Mesenchymal stem cell (in vitro differentiated cells and primary cell): ENCODE results near the gene DGKZ.
"Not testable (repeated sequence)": the region's sequence is repeated elsewhere in the genome, so short reads cannot be mapped to it uniquely, and the experiment has no call there.

Experiments
- DNase-seq: peaks from one replicate; pipeline ENCODE4 v3.0.0-alpha.2; 2013
- H2AFZ ChIP-seq: one replicate; pipeline ENCODE4 v1.6.1; 2013; ENCODE audit warnings: low read depth, mild to moderate bottlenecking, control low read depth, inconsistent platforms, low read length, moderate library complexity
- H2AK5ac ChIP-seq: 2 replicates; pipeline ENCODE4 v1.6.1; 2013; ENCODE audit warnings: low read length, moderate library complexity, mild to moderate bottlenecking, inconsistent platforms; ENCODE audit not compliant: severe bottlenecking
- H2BK120ac ChIP-seq: one replicate; pipeline ENCODE4 v1.6.1; 2013; ENCODE audit warnings: low read depth, mild to moderate bottlenecking, inconsistent platforms, low read length, moderate library complexity
- H2BK12ac ChIP-seq, 2 experiments: one replicate each; pipeline ENCODE4 v1.6.1; 2013; ENCODE audit warnings: inconsistent platforms in 2 of 2, low read length in 2 of 2, mild to moderate bottlenecking in 2 of 2, moderate library complexity in 2 of 2, control low read depth in 1 of 2
- H2BK15ac ChIP-seq: one replicate; pipeline ENCODE4 v1.6.1; 2013; ENCODE audit warnings: mild to moderate bottlenecking, low read depth, inconsistent platforms; ENCODE audit not compliant: poor library complexity, severe bottlenecking
- H2BK5ac ChIP-seq: 2 replicates; pipeline ENCODE4 v1.6.1; 2013; ENCODE audit warnings: low read depth, mild to moderate bottlenecking, low read length, control low read depth, inconsistent platforms; ENCODE audit not compliant: poor library complexity, severe bottlenecking
- H3K14ac ChIP-seq, 2 experiments: one replicate each; pipeline ENCODE4 v1.6.1; 2013; ENCODE audit warnings: inconsistent platforms in 2 of 2, low read length in 2 of 2, control low read depth in 1 of 2, mild to moderate bottlenecking in 1 of 2, moderate library complexity in 1 of 2
- H3K18ac ChIP-seq, 2 experiments: one replicate each; pipeline ENCODE4 v1.6.1; 2013; ENCODE audit warnings: inconsistent platforms in 2 of 2, low read length in 2 of 2, control low read depth in 1 of 2, low read depth in 1 of 2, mild to moderate bottlenecking in 1 of 2
- H3K23ac ChIP-seq, 2 experiments: one replicate each; pipeline ENCODE4 v1.6.1; 2013; ENCODE audit warnings: inconsistent platforms in 2 of 2, low read length in 2 of 2, mild to moderate bottlenecking in 2 of 2, moderate library complexity in 2 of 2, control low read depth in 1 of 2
- H3K27ac ChIP-seq: 2 replicates; pipeline ENCODE4 v1.5.1; 2013; ENCODE audit warnings: mild to moderate bottlenecking, moderate library complexity, low read length, control low read depth, inconsistent platforms; ENCODE audit not compliant: poor library complexity, severe bottlenecking
- H3K27me3 ChIP-seq, 2 experiments: 2 replicates each; pipeline versions ENCODE4 v1.6.1 to v1.7.0; 2013; ENCODE audit warnings: low read length in 2 of 2, mild to moderate bottlenecking in 2 of 2, moderate library complexity in 2 of 2, control low read depth in 1 of 2, inconsistent platforms in 1 of 2; ENCODE audit not compliant: control insufficient read depth in 1 of 2, insufficient read depth in 1 of 2
- H3K36me3 ChIP-seq, 2 experiments: 2 replicates each; pipeline versions ENCODE4 v1.6.1 to v1.7.0; 2013; ENCODE audit warnings: low read length in 2 of 2, control low read depth in 1 of 2, inconsistent platforms in 1 of 2, low read depth in 1 of 2, mild to moderate bottlenecking in 1 of 2; ENCODE audit not compliant: insufficient read depth in 2 of 2, control insufficient read depth in 1 of 2
- H3K4ac ChIP-seq, 2 experiments: one replicate each; pipeline ENCODE4 v1.6.1; 2013; ENCODE audit warnings: inconsistent platforms in 2 of 2, low read length in 2 of 2, mild to moderate bottlenecking in 2 of 2, moderate library complexity in 2 of 2, control low read depth in 1 of 2, low read depth in 1 of 2
- H3K4me1 ChIP-seq: 2 replicates; pipeline ENCODE4 v1.6.1; 2013; ENCODE audit warnings: low read depth, low read length, control low read depth; ENCODE audit not compliant: control insufficient read depth, insufficient read depth
- H3K4me2 ChIP-seq: 2 replicates; pipeline ENCODE4 v1.6.1; 2013; ENCODE audit warnings: low read length, mild to moderate bottlenecking, inconsistent platforms; ENCODE audit not compliant: poor library complexity, severe bottlenecking
- H3K4me3 ChIP-seq, 2 experiments: 2 replicates each; pipeline versions ENCODE4 v1.5.1 to v1.7.0; 2013; ENCODE audit warnings: low read length in 2 of 2, mild to moderate bottlenecking in 2 of 2, control low read depth in 1 of 2, low read depth in 1 of 2; ENCODE audit not compliant: insufficient read depth in 1 of 2
- H3K79me1 ChIP-seq: replicated peaks from 2 replicates; pipeline ENCODE4 v1.6.1; 2013; ENCODE audit warnings: mild to moderate bottlenecking, control low read depth, low read length, inconsistent platforms; ENCODE audit not compliant: poor library complexity, severe bottlenecking
- H3K9ac ChIP-seq: 2 replicates; pipeline ENCODE4 v1.7.0; 2013; ENCODE audit warnings: mild to moderate bottlenecking, low read length, moderate library complexity
- H3K9me3 ChIP-seq: 2 replicates; pipeline ENCODE4 v1.7.0; 2013; ENCODE audit warnings: mild to moderate bottlenecking, low read length; ENCODE audit not compliant: control insufficient read depth
- H4K8ac ChIP-seq: one replicate; pipeline ENCODE4 v1.6.1; 2013; ENCODE audit warnings: inconsistent platforms, mild to moderate bottlenecking, low read length, moderate library complexity
- H4K91ac ChIP-seq: one replicate; pipeline ENCODE4 v1.6.1; 2013; ENCODE audit warnings: mild to moderate bottlenecking, low read length, inconsistent platforms
- WGBS: methylation state at CpG from one replicate; pipeline ENCODE4 v1.1.7; 2013; ENCODE audit warnings: mixed read lengths; 5-methylcytosine and 5-hydroxymethylcytosine counted together

The DGKZ gene

GRCh38 chr11:46372086-46372485 is 24.8 kb downstream of the DGKZ start:
- H2BK5ac ChIP-seq, result no peak overlapping the region
- no peak overlapping the region for H2BK12ac ChIP-seq
- H3K9me3 ChIP-seq, result no peaks in the 10 kb centered on the region
- 92% methylated on average over 10 of the region's 10 CpGs for WGBS
- no peak overlapping the region for H3K9ac ChIP-seq
- H2AK5ac ChIP-seq, result no peak overlapping the region
- no peak overlapping the region for H3K14ac ChIP-seq
- H3K18ac ChIP-seq, result no peak overlapping the region
- H3K4me1 ChIP-seq, result peaks cover 37% of the 10 kb centered on the region
- no peak overlapping the region for H4K91ac ChIP-seq
- peaks cover 45 to 84% of the 10 kb centered on the region in 2 experiments for H3K36me3 ChIP-seq
- DNase-seq, result no peak
- no peak overlapping the region for H3K4ac ChIP-seq
- H3K27me3 ChIP-seq, result no peaks in the 10 kb centered on the region
- no peak overlapping the region for H3K23ac ChIP-seq
- H3K4me3 ChIP-seq, result no peak overlapping the region
- H2AFZ ChIP-seq, result no peak overlapping the region
- H3K27ac ChIP-seq, result no peak overlapping the region
- H3K79me1 ChIP-seq, result peaks cover 24% of the 10 kb centered on the region
- H2BK120ac ChIP-seq, result no peak overlapping the region
- H4K8ac ChIP-seq, result no peak overlapping the region
- H3K4me2 ChIP-seq, result no peak overlapping the region
- H2BK15ac ChIP-seq, result no peak overlapping the region

- H3K4me1 ChIP-seq, result peaks cover 32% of the 10 kb centered on the region
- not testable (repeated sequence) for H2BK15ac ChIP-seq, H3K9ac ChIP-seq, H3K27me3 ChIP-seq, H3K23ac ChIP-seq, H4K91ac ChIP-seq, H4K8ac ChIP-seq, H3K4me2 ChIP-seq, DNase-seq, H2AK5ac ChIP-seq, H3K9me3 ChIP-seq, H3K4me3 ChIP-seq, H2BK12ac ChIP-seq, H3K4ac ChIP-seq, H3K18ac ChIP-seq, H2AFZ ChIP-seq, H3K27ac ChIP-seq, H3K14ac ChIP-seq, H2BK5ac ChIP-seq, H2BK120ac ChIP-seq
- H3K79me1 ChIP-seq, result peaks cover 24% of the 10 kb centered on the region
- WGBS, result 96% methylated on average over 15 of the region's 15 CpGs
- peaks cover 45 to 85% of the 10 kb centered on the region in 2 experiments for H3K36me3 ChIP-seq
Measured at GRCh38 chr11:46372501-46372900, 25.2 kb downstream of the DGKZ start.

GRCh38 chr11:46373787-46374740 is 26.8 kb downstream of the DGKZ start:
- Histone ChIP-seq H3K4me1 (peaks cover 34% of the 10 kb centered on the region), H2BK15ac (no peak overlapping the region), H3K27ac (no peak overlapping the region), H3K9me3 (no peaks in the 10 kb centered on the region), H3K27me3 (no peaks in the 10 kb centered on the region), H3K23ac (no peak overlapping the region), H2AK5ac (no peak overlapping the region), H2AFZ (no peak overlapping the region), H2BK12ac (no peak overlapping the region), H3K79me1 (peaks cover 19% of the 10 kb centered on the region), H3K9ac (no peak overlapping the region), H3K4ac (no peak overlapping the region), H3K14ac (no peak overlapping the region), H4K91ac (peak overlapping the region; percentile 29), H4K8ac (no peak overlapping the region), H3K4me2 (no peak overlapping the region), H2BK5ac (no peak overlapping the region), H3K4me3 (no peak overlapping the region), H3K36me3 (peaks cover 45 to 91% of the 10 kb centered on the region in 2 experiments), H3K18ac (no peak overlapping the region), H2BK120ac (no peak overlapping the region)
- DNase-seq, result no peak
- 86% methylated on average over 30 of the region's 30 CpGs for WGBS

- Histone ChIP-seq H2AFZ (no peak overlapping the region), H3K36me3 (peaks cover 42 to 84% of the 10 kb centered on the region in 2 experiments), H3K27me3 (no peaks in the 10 kb centered on the region), H3K4me2 (no peak overlapping the region), H3K9me3 (no peaks in the 10 kb centered on the region), H2AK5ac (no peak overlapping the region), H3K14ac (no peak overlapping the region), H4K91ac (no peak overlapping the region), H3K9ac (no peak overlapping the region), H4K8ac (no peak overlapping the region), H2BK120ac (no peak overlapping the region), H3K27ac (no peak overlapping the region), H2BK12ac (no peak overlapping the region), H3K23ac (no peak overlapping the region), H3K4me1 (peaks cover 33% of the 10 kb centered on the region), H3K4ac (no peak overlapping the region), H2BK15ac (no peak overlapping the region), H3K4me3 (no peak overlapping the region), H3K18ac (no peak overlapping the region), H3K79me1 (peaks cover 17% of the 10 kb centered on the region), H2BK5ac (no peak overlapping the region)
- no peak for DNase-seq
- 95% methylated on average over 15 of the region's 15 CpGs for WGBS
Measured at GRCh38 chr11:46374815-46375214, 27.6 kb downstream of the DGKZ start.
